SK-N-SH treated with all-trans-retinoic acid at 6 μM for 48 hours (cell line): ENCODE results near the gene AKAP12.

Experiments used
- BACH2 ChIP-seq: fragments of 250-450 bp; sonication (Bioruptor Pico); IDR thresholded peaks from 2 replicates; pipeline ENCODE4 v1.9.0; 2021; ENCODE audit warnings: mild to moderate bottlenecking, borderline replicate concordance
- CREB5 ChIP-seq: fragments of 250-450 bp; sonication (Bioruptor Pico); IDR thresholded peaks from 2 replicates; pipeline ENCODE4 v1.5.1; 2020; ENCODE audit warnings: low read depth, mild to moderate bottlenecking, moderate library complexity
- CSRNP3 ChIP-seq: fragments of 250-450 bp; sonication (Bioruptor Pico); IDR thresholded peaks from 2 replicates; pipeline ENCODE4 v1.5.1; 2021; ENCODE audit warnings: mild to moderate bottlenecking, moderate library complexity
- GLIS3 ChIP-seq: fragments of 250-450 bp; sonication (Bioruptor Pico); IDR thresholded peaks from 2 replicates; pipeline ENCODE4 v1.5.0; 2020; ENCODE audit warnings: mild to moderate bottlenecking, moderate library complexity
- POU6F1 ChIP-seq: fragments of 250-450 bp; sonication (Bioruptor Pico); IDR thresholded peaks from 2 replicates; pipeline ENCODE4 v1.8.0; 2021; ENCODE audit warnings: low read depth, mild to moderate bottlenecking, moderate library complexity, borderline replicate concordance
- RARB ChIP-seq: fragments of 250-450 bp; sonication (Bioruptor Pico); IDR thresholded peaks from 2 replicates; pipeline ENCODE4 v1.8.0; 2021; ENCODE audit warnings: mild to moderate bottlenecking, moderate library complexity
- TCF4 ChIP-seq: fragments of 250-450 bp; sonication (Bioruptor Pico); IDR thresholded peaks from 2 replicates; pipeline ENCODE4 v1.8.0; 2021; ENCODE audit warnings: mild to moderate bottlenecking, moderate library complexity, borderline replicate concordance
- TSHZ2 ChIP-seq: fragments of 250-450 bp; sonication (Bioruptor Pico); IDR thresholded peaks from 2 replicates; pipeline ENCODE4 v1.5.0; 2020; ENCODE audit warnings: mild to moderate bottlenecking, moderate library complexity
- ZFP30 ChIP-seq: fragments of 450-650 bp; formaldehyde crosslinking; IDR thresholded peaks from 2 replicates; pipeline ENCODE4 v1.5.0; 2022; ENCODE audit warnings: mild to moderate bottlenecking, moderate library complexity
- ZNF70 ChIP-seq: fragments of 450-650 bp; formaldehyde crosslinking; IDR thresholded peaks from 2 replicates; pipeline ENCODE4 v1.5.0; 2020; ENCODE audit warnings: mild to moderate bottlenecking, moderate library complexity

- TF ChIP-seq ZFP30 (CRISPR knock-in tag) = no peak
- TF ChIP-seq GLIS3 = no peak
- TF ChIP-seq CSRNP3 (CRISPR knock-in tag) = no peak
- no peak for TF ChIP-seq POU6F1 (CRISPR knock-in tag)
- TF ChIP-seq RARB = no peak
- TF ChIP-seq TSHZ2 (CRISPR knock-in tag) = no peak
- no peak for TF ChIP-seq CREB5
- TF ChIP-seq ZNF70 (CRISPR knock-in tag) = no peak
- TF ChIP-seq TCF4 (CRISPR knock-in tag) = no peak
- TF ChIP-seq BACH2 (CRISPR knock-in tag) = no peak
Measured at GRCh38 chr6:151275566-151275965, 35.8 kb downstream of the AKAP12 start.
